AG08395 (cell line): ENCODE measurements around the gene GREB1L.

Source experiments
- DNase-seq: peaks from one replicate; pipeline ENCODE4 v3.0.0; 2012; ENCODE audit warnings: mixed read lengths, low spot score

The GREB1L gene

DNA sequence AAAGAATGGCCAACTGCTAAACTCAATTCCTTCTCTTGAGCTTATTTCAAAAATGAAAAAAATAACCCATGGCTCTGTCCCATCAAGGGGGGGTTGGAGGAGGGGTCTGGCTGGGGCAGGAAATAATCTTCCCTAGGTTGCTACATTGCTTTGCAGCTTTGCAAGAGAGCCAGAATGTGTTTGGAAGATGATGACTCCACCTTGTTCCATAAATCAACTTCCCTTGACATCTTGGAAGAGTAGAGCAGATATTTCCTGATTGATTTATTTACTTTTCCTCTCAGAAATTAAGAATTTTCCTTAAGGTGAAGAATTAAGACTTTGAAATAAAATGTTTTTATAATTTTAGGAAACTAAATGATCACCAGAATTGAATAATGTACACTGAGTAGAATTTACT, 317.2 kb downstream of the GREB1L start:
- no peak for DNase-seq

DNA sequence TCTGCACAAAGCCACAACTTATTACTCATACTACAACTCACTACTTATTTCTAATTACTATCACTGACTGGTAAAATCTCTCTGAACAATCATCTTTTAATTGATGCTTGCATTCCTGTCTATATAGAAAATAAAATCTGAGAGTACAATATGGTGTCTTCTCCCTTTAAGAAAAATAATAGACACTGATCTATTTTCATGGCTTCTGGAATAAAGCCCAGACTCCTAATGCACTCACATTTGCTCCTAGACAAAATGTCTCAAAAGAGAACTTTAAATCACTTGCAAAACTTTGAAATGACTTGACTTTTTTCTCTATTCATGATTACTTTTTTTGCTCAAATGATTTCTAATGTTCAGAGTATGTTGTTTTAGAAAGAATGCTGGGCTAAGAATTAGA, 329.7 kb downstream of the GREB1L start:
- no peak for DNase-seq
